Natural killer cell (primary cell): ENCODE measurements around the gene PCDH17. TPM values are rescaled to one million over a fixed set of nuclear protein-coding genes. Genes with fewer than 3 reads are reported as not detected.

Experiments used
- ATAC-seq, 3 donors: fragments of 150-1000 bp in 2 of 3; fragments of 200-7000 bp in 1 of 3; cut with Tn5 transposase; 1 replicate in 1 of 3; 2 replicates in 2 of 3; pipeline ENCODE4 v1.10.0; 2021; ENCODE audit warnings: mild to moderate bottlenecking in 2 of 3, moderate library complexity in 2 of 3
- DNase-seq, 2 donors: peaks; one replicate each; pipeline versions ENCODE4 v3.0.0 to v3.0.0-alpha.2; 2013 to 2021; ENCODE audit warnings: mixed read lengths in 1 of 2
- H3K27ac ChIP-seq: one replicate; pipeline ENCODE4 v1.5.1; 2013; ENCODE audit warnings: mild to moderate bottlenecking, low read length
- H3K27me3 ChIP-seq: one replicate; pipeline ENCODE4 v1.6.1; 2013; ENCODE audit warnings: low read length; ENCODE audit not compliant: control insufficient read depth, insufficient read depth
- H3K36me3 ChIP-seq: one replicate; pipeline ENCODE4 v1.6.1; 2013; ENCODE audit warnings: low read length; ENCODE audit not compliant: control insufficient read depth, insufficient read depth
- H3K4me1 ChIP-seq: one replicate; pipeline ENCODE4 v1.6.1; 2013; ENCODE audit warnings: low read length; ENCODE audit not compliant: control insufficient read depth, insufficient read depth
- H3K4me3 ChIP-seq: one replicate; pipeline ENCODE4 v1.5.1; 2013; ENCODE audit warnings: low read length
- H3K9me3 ChIP-seq: one replicate; pipeline ENCODE4 v1.6.1; 2013; ENCODE audit warnings: low read length; ENCODE audit not compliant: control insufficient read depth, insufficient read depth
- H3K27ac Mint-ChIP-seq, 2 donors: one replicate each; pipeline ENCODE4 v1.8.0; 2022; ENCODE audit warnings: mild to moderate bottlenecking in 2 of 2, mixed read lengths in 2 of 2, moderate library complexity in 1 of 2
- H3K27me3 Mint-ChIP-seq, 2 donors: one replicate each; pipeline ENCODE4 v1.8.0; 2022; ENCODE audit warnings: low read depth in 2 of 2, mixed read lengths in 2 of 2
- H3K36me3 Mint-ChIP-seq: one replicate; pipeline ENCODE4 v1.8.0; 2022; ENCODE audit warnings: mixed read lengths
- H3K4me1 Mint-ChIP-seq, 2 donors: one replicate each; pipeline ENCODE4 v1.8.0; 2022; ENCODE audit warnings: mixed read lengths in 2 of 2
- H3K4me3 Mint-ChIP-seq: one replicate; pipeline ENCODE4 v1.8.0; 2022; ENCODE audit warnings: mild to moderate bottlenecking, moderate library complexity, mixed read lengths
- H3K9me3 Mint-ChIP-seq, 2 donors: one replicate each; pipeline ENCODE4 v1.8.0; 2022; ENCODE audit warnings: mixed read lengths in 2 of 2
- WGBS: methylation state at CpG from one replicate; pipeline ENCODE4 v1.1.7; 2013; ENCODE audit warnings: missing lambda C conversion rate; ENCODE audit not compliant: insufficient coverage; 5-methylcytosine and 5-hydroxymethylcytosine counted together
- intact Hi-C: fragments of 100-400 bp; cut with micrococcal nuclease; formaldehyde crosslinking; loops from one replicate; pipeline ENCODE4 v1.14.2; 2022
- total RNA-seq, 4 donors: library from RNA; stranded (reverse); fragments of 120-200 nt in 1 of 4; gene quantifications; one replicate each; pipeline versions ENCODE4 v1.2.3 to v1.2.4, GENCODE V29; 2013 to 2022
- TF ChIP-seq, protein P1 (sequence below): fragments of 200-600 bp; IDR thresholded peaks from one replicate; pipeline ENCODE4 v1.8.0; 2022; ENCODE audit warnings: antibody characterized with exemption

PCDH17 gene
- total RNA-seq, 3 donors from 2014 or later (not counting 1 experiment from before 2014, with no cell fraction given): not detected

DNA sequence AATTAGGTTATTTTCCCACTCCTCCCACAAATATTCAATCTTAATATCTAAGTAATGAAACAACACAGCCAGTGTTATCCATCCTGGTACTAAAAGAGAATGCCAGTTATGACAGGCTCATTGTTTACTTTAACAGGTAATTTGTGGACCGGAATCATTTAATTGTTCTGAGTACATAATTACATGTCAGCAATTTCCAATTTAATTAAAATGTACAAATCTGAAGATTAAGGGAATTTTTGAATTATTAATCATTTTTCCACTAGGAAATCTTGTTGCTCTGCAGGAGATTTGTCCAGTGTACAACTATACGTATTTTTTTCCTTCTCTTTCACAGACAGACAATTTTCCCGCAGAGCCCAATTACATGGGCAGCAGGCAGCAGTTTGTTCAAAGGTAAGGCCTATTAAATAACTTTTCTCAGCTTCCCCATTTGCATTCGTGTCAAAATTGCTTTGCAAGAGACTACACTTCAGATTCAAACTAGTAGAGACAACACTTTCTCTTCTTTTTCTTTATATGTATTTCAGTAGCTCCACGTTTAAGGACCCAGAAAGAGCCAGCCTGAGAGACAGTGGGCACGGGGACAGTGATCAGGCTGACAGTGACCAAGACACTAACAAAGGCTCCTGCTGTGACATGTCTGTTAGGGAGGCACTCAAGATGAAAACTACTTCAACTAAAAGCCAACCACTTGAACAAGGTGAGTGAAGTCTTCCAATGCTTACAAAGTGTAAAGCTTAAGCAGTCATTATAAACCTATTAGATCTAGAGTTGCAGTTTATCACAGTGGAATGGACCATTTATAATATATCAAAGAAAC lies 34.8 kb downstream of the PCDH17 start:
- H3K27me3 Mint-ChIP-seq: no peaks in the 10 kb centered on the region
- peaks cover 13 to 18% of the 10 kb centered on the region in 2 donors for H3K9me3 Mint-ChIP-seq
- TF ChIP-seq, protein P1, sequence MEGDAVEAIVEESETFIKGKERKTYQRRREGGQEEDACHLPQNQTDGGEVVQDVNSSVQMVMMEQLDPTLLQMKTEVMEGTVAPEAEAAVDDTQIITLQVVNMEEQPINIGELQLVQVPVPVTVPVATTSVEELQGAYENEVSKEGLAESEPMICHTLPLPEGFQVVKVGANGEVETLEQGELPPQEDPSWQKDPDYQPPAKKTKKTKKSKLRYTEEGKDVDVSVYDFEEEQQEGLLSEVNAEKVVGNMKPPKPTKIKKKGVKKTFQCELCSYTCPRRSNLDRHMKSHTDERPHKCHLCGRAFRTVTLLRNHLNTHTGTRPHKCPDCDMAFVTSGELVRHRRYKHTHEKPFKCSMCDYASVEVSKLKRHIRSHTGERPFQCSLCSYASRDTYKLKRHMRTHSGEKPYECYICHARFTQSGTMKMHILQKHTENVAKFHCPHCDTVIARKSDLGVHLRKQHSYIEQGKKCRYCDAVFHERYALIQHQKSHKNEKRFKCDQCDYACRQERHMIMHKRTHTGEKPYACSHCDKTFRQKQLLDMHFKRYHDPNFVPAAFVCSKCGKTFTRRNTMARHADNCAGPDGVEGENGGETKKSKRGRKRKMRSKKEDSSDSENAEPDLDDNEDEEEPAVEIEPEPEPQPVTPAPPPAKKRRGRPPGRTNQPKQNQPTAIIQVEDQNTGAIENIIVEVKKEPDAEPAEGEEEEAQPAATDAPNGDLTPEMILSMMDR: no peak
- no peaks in the 10 kb centered on the region for H3K36me3 Mint-ChIP-seq
- H3K27me3 ChIP-seq: no peaks in the 10 kb centered on the region
- no peaks in the 10 kb centered on the region for H3K36me3 ChIP-seq
- 86% methylated on average over 5 of the region's 6 CpGs for WGBS
- intact Hi-C loops: no loop called here
- no peak overlapping the region for H3K27ac Mint-ChIP-seq
- H3K9me3 ChIP-seq: no peaks in the 10 kb centered on the region
- H3K4me1 Mint-ChIP-seq: no peaks in the 10 kb centered on the region
- no peaks in the 10 kb centered on the region for H3K4me1 ChIP-seq
- H3K27ac ChIP-seq: no peak overlapping the region
- no peak overlapping the region for H3K4me3 ChIP-seq
- DNase-seq (no peak), ATAC-seq (no peak)
- H3K4me3 Mint-ChIP-seq: no peak overlapping the region

DNA sequence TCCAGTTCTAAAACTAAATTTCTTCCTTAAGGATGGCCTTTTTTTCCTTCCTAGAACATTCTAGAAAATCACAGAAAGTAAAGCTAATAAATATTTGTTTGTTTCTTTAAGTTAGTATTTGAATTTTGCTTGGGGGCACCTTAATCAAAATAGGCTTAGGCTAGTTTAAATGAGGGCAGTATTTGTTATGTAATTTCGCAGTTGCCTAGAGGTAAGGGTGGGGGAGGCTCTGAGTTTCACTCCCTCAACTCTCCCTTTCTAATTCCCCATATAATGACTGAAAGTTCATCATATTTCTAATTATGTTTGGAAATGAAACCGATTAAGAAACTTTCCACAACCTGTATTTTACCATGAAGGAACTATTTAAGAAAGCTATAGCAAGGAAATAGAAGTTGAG lies 40.6 kb downstream of the PCDH17 start:
- Histone ChIP-seq H3K4me3 (no peak overlapping the region), H3K27me3 (no peaks in the 10 kb centered on the region), H3K9me3 (no peaks in the 10 kb centered on the region), H3K4me1 (no peaks in the 10 kb centered on the region), H3K27ac (no peak overlapping the region), H3K36me3 (no peaks in the 10 kb centered on the region)
- H3K36me3 Mint-ChIP-seq: no peaks in the 10 kb centered on the region
- no CpG with 5 or more reads among the region's 2 CpGs for WGBS
- H3K27me3 Mint-ChIP-seq: no peaks in the 10 kb centered on the region
- intact Hi-C loops: no loop called here
- DNase-seq: no peak
- TF ChIP-seq, protein P1: no peak
- H3K4me1 Mint-ChIP-seq: no peaks in the 10 kb centered on the region
- no peak for ATAC-seq
- no peak overlapping the region for H3K27ac Mint-ChIP-seq
- no peak overlapping the region for H3K4me3 Mint-ChIP-seq
- peaks cover 15 to 18% of the 10 kb centered on the region in 2 donors for H3K9me3 Mint-ChIP-seq

DNA sequence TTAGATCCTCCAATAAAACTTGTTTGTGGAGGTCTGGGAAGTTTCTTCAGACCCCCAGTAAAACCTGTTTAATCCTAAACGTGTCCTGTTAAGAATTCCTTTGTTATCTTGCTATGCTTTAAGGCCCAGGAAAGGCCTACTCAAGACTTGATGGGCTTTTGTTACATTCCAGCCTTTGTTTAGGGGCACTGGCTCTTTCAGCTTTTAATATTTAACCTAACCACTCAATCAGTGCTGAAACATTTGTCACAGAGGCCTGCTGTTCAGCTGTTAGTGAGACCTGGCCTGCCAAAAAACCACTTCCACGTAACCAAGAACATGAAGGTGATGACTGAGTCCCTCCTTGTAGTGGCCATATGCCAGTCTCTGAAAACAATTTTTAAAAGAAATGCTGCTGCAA lies 41.7 kb downstream of the PCDH17 start:
- WGBS: 81% methylated on average over 2 of the region's 2 CpGs
- DNase-seq (no peak), ATAC-seq (no peak)
- Mint-ChIP-seq H3K27me3 (no peaks in the 10 kb centered on the region), H3K4me3 (no peak overlapping the region), H3K9me3 (peaks cover 20 to 24% of the 10 kb centered on the region in 2 donors), H3K36me3 (no peaks in the 10 kb centered on the region), H3K27ac (no peak overlapping the region), H3K4me1 (no peaks in the 10 kb centered on the region)
- Histone ChIP-seq H3K27ac (no peak overlapping the region), H3K36me3 (no peaks in the 10 kb centered on the region), H3K4me3 (no peak overlapping the region), H3K4me1 (no peaks in the 10 kb centered on the region), H3K9me3 (no peaks in the 10 kb centered on the region), H3K27me3 (no peaks in the 10 kb centered on the region)
- intact Hi-C loops: no loop called here
- TF ChIP-seq, protein P1: no peak

DNA sequence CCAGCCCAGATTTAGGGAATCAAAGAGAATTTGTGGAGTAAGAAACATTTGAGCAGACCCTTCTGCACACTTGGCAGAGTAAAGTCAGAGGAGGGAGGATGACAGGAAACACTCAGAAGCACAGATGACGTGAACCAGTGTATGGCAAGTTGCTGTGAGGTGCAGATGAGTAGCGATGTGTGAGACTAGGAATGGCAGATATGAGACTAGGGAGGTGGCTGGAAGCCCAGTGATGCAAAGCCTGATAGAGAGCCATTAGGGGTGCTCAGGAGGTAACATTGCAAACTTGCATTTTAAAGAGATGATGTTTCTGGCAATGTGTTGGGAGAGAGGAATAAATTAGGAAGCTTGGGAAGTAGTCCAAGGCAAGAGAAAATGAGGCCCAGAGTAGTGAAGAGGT lies 44.0 kb downstream of the PCDH17 start:
- H3K36me3 ChIP-seq: no peaks in the 10 kb centered on the region
- H3K4me1 Mint-ChIP-seq: no peaks in the 10 kb centered on the region
- no peaks in the 10 kb centered on the region for H3K27me3 Mint-ChIP-seq
- no peaks in the 10 kb centered on the region for H3K4me1 ChIP-seq
- peaks cover 18 to 21% of the 10 kb centered on the region in 2 donors for H3K9me3 Mint-ChIP-seq
- H3K27ac ChIP-seq: no peak overlapping the region
- H3K9me3 ChIP-seq: no peaks in the 10 kb centered on the region
- H3K4me3 Mint-ChIP-seq: no peak overlapping the region
- H3K36me3 Mint-ChIP-seq: no peaks in the 10 kb centered on the region
- intact Hi-C loops: no loop called here
- TF ChIP-seq, protein P1: no peak
- H3K4me3 ChIP-seq: no peak overlapping the region
- no peak for ATAC-seq
- no peak for DNase-seq
- no peak overlapping the region for H3K27ac Mint-ChIP-seq
- no peaks in the 10 kb centered on the region for H3K27me3 ChIP-seq
- 81% methylated on average over 2 of the region's 2 CpGs for WGBS
